ENCODE measurements around the gene USH1C. TPM values are rescaled to one million over a fixed set of nuclear protein-coding genes. Genes with fewer than 3 reads are reported as not detected.
A peak's percentile ranks its signal among the peaks of the same experiment; 100 is the strongest.

The USH1C gene
- total and polyA plus RNA-seq, 12 donors, result 0.22 to 1.9 (median 0.97) TPM; not detected in 9

- DNase-seq (no peak), ATAC-seq (no peak)
- no peak overlapping the region for H3K4me3 ChIP-seq
- TF ChIP-seq CTCF (IDR thresholded peaks at IDR 0.05), result no peak
- no peaks in the 10 kb centered on the region for H3K36me3 ChIP-seq
- H3K4me1 ChIP-seq, result peaks cover 0 to 27% (median 13%) of the 10 kb centered on the region in 9 donors
- H3K9me3 ChIP-seq, result no peaks in the 10 kb centered on the region
- peaks cover 0 to 4% (median 0%) of the 10 kb centered on the region in 7 donors for H3K27me3 ChIP-seq
- H3K27ac ChIP-seq, result no peak overlapping the region
- 81 to 84% methylated on average over 4 of the region's 4 CpGs for WGBS, 2 donors
- intact Hi-C loops (cut with DNase I), result loop anchor here in 9 of 10 donors (1.0 to 10.0 kb wide), 6 partner anchors 23 to 280 kb away; no protein-coding TSS in a partner anchor
Measured at GRCh38 chr11:17505146-17505545, 39.1 kb downstream of the USH1C start.

- Histone ChIP-seq H3K36me3 (no peaks in the 10 kb centered on the region), H3K9me3 (no peaks in the 10 kb centered on the region), H3K27ac (no peak overlapping the region), H3K4me3 (no peak overlapping the region), H3K27me3 (peaks cover 0 to 10% (median 0%) of the 10 kb centered on the region in 7 donors), H3K4me1 (peaks cover 0 to 27% (median 13%) of the 10 kb centered on the region in 9 donors)
- ATAC-seq (peak; percentile 50 to 84 (median 70)), DNase-seq (peak; percentile 77)
- intact Hi-C loops (cut with DNase I), result loop anchor here (1.0 to 10.0 kb wide), 9 partner anchors 22 to 280 kb away; no protein-coding TSS in a partner anchor
- 31 to 33% methylated on average over 9 of the region's 9 CpGs for WGBS, 2 donors
- TF ChIP-seq CTCF (IDR thresholded peaks at IDR 0.05), result peak; percentile 81 to 94 (median 90)
Measured at GRCh38 chr11:17504330-17505107, 39.7 kb downstream of the USH1C start.

- peaks cover 0 to 11% (median 0%) of the 10 kb centered on the region in 7 donors for H3K27me3 ChIP-seq
- TF ChIP-seq CTCF (IDR thresholded peaks at IDR 0.05), result no peak
- peaks cover 0 to 12% (median 2%) of the 10 kb centered on the region in 9 donors for H3K4me1 ChIP-seq
- no peak overlapping the region for H3K27ac ChIP-seq
- ATAC-seq (no peak), DNase-seq (no peak)
- intact Hi-C loops (cut with DNase I), result loop anchor here in 5 of 10 donors (5.0 to 10.0 kb wide), 4 partner anchors 268 to 278 kb away; no protein-coding TSS in a partner anchor
- H3K4me3 ChIP-seq, result no peak overlapping the region
- H3K9me3 ChIP-seq, result no peaks in the 10 kb centered on the region
- WGBS, 2 donors, result 86 to 91% methylated on average over 4 of the region's 4 CpGs
- no peaks in the 10 kb centered on the region for H3K36me3 ChIP-seq
Measured at GRCh38 chr11:17502630-17503029, 41.6 kb downstream of the USH1C start.

GRCh38 chr11:17500673-17501072 is 43.5 kb downstream of the USH1C start:
- H3K4me1 ChIP-seq, result peaks cover 0 to 10% (median 0%) of the 10 kb centered on the region in 9 donors
- WGBS, 2 donors, result 91 to 95% methylated on average over 12 of the region's 12 CpGs
- DNase-seq, result no peak
- no peaks in the 10 kb centered on the region for H3K36me3 ChIP-seq
- H3K27me3 ChIP-seq, result peaks cover 0 to 11% (median 0%) of the 10 kb centered on the region in 7 donors
- ATAC-seq, result no peak
- no peak overlapping the region for H3K27ac ChIP-seq
- intact Hi-C loops (cut with DNase I), result loop anchor here in 5 of 10 donors (5.0 to 10.0 kb wide), 4 partner anchors 266 to 276 kb away; no protein-coding TSS in a partner anchor
- no peaks in the 10 kb centered on the region for H3K9me3 ChIP-seq
- no peak overlapping the region for H3K4me3 ChIP-seq
- no peak for TF ChIP-seq CTCF (IDR thresholded peaks at IDR 0.05)
